ENCODE results near the gene RFT1.
"Not testable (repeated sequence)": the region's sequence is repeated elsewhere in the genome, so short reads cannot be mapped to it uniquely, and the experiment has no call there.

RFT1 gene

GRCh38 chr3:53162672-53163443 lies 32.6 kb upstream of the RFT1 start:
- FAIRE-seq, result no peak

- no peak for FAIRE-seq
These were observed 31.8 kb upstream of the RFT1 start for GRCh38 chr3:53161820-53162671.

DNA sequence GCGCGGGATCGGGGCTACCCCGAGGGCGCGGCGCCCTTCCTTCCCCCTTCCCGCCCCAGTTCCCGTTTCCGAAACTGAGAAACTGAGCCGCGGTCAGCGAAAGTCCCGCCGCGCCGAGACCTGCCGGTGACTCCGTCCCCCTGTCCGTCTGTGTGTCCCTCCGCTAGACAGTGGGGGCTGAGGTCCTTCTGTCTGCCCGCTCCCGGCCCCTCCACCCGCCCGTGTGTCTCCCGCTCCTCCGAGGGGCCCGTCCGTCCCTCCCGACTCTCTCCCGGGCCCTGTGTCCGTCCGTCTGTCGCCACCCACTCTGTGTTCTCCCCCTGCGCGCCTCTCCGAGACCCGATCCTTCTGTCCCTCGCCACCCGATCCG lies 31.2 kb upstream of the RFT1 start:
- no peak for FAIRE-seq

DNA sequence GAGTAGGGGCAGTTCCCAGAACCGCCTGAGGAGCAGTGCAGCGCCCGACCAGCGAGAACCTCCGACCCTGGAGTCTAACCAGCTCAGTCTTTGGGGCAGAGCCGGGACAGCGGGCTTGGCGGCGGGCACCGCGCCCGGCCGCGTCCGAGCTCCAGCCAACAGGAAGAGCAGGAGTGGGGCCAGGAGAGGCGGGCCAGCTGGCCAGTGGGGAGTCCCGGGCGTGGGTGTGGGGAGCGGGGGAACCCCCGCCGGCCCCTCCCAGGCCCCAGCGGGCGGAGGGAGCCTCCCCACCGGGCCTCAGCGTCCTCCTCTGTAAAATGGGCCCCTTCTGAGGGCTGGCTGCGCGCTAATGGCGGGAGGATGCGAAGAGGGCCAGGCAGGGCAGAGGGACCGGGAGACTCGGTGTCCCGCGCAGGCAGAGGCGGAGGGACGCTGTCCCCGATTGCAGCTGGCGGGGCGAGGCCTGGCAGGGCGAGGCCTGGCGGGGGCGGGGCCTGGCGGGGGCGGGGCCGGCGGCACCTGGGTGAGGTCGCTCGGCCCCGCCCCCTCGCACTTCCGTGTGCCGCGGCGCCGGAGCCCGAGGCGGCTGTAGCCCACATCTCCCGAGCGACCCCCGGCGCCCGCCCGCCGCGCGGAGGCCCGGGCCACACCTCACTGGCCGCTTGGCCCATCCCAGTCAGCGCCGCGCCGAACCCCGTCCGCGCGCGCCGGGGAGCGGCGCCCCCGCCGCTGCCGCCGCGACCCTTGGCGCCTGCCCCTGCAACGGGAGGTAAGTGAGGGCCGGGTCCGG lies 30.6 kb upstream of the RFT1 start, which contains the start of gene PRKCD:
Gene PRKCD (plus strand): TSS at position 550 of the 790 bp plus-strand sequence. CDS start 17,214 bp downstream, outside the sequence.
- FAIRE-seq, result no peak

DNA sequence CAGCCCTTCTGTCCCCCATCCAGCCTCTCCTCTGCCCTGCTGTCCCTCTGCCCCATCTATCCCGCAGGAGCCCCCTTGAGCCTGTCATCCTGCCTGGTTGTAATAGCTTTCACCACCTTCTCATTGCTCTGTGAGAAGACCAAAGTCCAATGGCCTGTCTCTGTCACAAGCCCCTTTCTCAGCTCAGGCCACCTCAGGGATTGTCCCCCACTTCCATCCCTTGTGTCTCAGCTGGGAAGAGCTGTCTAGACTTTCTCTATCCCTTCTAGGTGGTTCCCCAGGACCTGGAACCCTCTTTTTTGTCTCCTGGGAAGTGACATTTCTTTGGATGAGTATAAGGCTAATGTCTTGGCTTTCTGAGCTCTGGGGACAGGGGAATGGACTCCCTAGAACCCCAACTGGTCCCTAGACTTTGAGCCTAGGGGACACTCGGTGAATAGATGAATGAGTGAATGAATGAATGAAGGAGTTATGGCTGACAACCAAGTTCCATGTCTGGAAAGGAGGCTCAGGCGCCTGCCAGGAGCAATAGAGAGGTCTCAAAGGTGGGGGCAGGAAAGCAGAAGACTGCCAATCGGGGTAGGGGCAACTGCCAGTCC lies 29.9 kb upstream of the RFT1 start:
- FAIRE-seq, result no peak

DNA sequence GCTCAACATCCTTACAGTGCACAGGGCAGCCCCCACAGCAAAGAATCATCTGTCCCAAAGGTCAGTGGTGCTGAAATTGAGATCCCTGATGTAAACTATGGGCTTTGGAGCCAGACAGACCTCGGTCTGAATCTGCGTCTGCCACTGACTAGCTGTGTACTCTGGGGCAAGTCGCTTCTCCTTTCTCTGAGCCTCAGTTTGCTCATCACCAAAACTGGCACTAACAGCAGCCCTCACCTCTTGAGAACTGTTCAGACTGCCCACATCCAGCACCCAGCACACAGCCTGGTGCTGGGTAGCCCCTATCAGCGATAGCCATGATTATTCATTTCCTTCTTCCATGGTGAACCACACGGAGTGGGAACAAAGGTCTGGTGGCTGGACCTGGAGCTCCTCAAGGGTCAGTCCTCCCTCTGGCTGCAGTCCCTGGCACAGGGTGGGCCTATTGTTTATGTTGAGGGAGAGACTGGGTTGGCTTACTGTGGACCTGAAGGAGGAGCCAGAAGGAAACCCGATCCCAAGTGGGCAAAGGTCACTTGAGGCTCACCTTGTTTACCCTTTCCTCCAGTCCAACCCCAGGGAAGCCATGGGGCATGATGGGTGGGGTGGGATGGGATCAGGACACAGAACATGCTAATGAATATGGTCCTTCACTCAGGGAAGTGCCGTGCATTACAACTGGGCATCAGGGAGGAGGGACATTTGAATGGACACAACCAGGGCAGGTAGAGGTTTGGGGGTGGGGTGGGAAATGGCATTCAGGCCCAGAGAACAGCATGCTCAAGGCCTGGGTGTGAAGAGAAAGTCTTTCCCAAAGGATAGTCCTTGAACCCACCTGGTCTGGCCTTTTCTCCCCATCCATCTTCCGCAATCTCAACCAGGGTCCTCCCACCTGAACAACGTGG lies 29.2 kb upstream of the RFT1 start:
- no peak for FAIRE-seq

DNA sequence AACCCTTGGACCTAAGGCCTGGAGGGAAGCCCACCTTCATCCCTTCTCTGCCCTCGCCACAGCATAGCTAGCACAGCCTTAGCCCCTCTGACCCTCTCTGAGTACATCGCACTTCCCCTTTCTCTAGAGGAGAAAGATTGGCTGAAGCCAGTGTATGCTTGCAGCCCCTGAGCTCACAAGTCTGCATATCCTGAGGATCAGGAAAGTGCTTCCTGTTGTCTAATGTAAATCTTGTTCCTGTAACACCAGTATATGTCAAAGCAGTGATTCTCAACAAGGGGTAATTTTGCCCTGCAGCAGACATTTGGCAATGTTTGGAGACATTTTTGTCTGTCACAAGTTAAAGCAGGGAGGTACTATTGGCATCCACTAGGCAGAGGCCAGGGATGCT lies 28.5 kb upstream of the RFT1 start:
- FAIRE-seq, result no peak

DNA sequence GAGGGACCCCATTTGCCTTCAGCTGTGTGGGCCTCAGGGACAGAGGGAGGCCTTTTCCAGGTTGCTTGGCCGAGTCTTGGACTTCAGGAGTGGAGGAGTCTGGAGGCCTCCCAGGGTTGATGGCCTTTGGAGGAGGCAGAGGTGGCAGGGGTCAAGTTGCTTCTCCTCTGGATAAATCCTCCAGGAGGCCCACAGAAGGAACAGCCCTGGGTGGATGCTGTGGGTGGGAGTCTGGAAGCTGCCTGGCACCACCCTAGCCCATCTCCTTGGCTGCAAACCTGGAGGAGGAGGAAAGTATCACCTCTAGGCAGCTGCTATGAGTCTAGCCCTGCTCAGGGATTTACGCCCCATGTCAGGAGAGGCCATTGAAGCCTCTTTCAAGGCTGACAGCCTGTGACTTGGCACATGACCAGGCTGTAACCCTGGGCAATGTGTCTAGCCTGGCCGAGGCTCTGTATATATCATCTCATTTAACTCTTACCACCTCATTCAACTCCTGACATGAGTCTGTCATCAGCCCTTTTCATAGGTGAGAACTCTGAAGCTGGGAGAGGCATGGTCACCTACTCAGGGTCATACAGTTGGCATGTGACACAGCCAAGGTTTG lies 27.8 kb upstream of the RFT1 start:
- FAIRE-seq, result no peak

GRCh38 chr3:53156368-53156834 lies 26.2 kb upstream of the RFT1 start:
- no peak for FAIRE-seq

- no peak for FAIRE-seq
These were observed 25.5 kb upstream of the RFT1 start for GRCh38 chr3:53155760-53156159.

DNA sequence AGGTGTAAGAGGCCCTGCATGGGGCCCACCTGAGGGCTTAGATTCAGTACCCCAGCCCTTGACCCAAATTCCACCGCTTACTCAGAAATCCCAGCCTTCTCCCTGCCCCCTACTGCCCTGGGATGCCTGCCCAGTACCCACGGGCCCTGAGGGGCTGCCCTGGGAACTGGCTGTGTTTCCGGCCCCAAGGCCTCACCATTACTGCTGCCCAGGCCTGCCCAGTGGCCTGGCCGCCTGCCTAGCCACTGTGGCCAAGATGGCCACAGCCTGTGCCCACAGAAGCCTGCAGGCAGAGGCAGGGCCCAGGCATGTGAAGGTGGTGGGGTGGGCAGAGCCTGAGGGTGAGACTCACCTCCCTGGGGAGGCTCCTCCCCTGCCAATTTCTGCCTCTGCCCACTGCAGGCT lies 24.6 kb upstream of the RFT1 start:
- no peak for FAIRE-seq

DNA sequence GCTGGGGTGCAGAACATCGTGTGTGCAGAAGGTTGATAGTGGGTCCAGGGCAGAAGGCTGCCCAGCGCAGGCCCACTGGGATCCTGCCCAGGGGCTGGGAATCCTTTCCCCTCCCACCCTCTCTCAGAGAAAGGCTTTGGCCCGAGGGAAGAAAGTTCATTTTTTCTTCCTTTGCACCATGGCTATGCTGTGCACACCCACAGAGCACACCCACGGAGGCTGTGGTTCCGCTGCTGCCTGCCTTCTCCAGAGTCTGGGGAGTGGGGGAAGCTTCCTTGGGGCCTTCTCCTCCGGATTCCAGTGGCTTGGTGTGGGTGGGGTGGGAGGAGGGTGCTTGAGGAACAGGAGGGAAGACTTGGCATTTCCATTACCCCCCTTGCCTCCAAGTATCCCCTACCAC lies 23.7 kb upstream of the RFT1 start:
- no peak for FAIRE-seq

DNA sequence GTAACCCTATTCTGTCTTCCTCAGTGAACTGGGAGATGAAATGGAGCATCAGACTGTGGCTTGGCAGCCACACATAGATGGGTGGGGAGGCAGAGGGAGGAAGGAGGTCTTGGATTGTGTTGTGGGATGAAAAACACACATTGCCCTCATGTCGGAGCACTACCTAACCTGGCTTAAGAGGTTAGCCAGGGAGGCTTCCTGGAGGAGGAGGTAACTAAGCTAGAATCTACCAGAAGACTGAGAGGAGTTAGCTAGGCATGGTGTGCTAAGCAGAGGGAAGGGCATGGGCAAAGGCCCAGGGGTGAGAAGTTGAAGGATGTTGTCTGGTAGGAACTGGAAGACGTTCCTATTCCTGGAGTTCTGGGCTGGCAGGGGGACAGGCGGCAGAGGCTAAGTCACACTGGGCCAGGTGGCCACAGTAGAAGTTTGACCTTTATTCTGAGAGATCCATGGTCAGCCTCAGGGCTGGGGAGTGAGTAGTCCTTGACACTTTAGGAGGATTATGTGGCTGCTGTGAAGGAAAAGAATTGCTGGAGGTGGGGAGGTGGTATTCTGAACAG lies 23.1 kb upstream of the RFT1 start:
- FAIRE-seq, result no peak

DNA sequence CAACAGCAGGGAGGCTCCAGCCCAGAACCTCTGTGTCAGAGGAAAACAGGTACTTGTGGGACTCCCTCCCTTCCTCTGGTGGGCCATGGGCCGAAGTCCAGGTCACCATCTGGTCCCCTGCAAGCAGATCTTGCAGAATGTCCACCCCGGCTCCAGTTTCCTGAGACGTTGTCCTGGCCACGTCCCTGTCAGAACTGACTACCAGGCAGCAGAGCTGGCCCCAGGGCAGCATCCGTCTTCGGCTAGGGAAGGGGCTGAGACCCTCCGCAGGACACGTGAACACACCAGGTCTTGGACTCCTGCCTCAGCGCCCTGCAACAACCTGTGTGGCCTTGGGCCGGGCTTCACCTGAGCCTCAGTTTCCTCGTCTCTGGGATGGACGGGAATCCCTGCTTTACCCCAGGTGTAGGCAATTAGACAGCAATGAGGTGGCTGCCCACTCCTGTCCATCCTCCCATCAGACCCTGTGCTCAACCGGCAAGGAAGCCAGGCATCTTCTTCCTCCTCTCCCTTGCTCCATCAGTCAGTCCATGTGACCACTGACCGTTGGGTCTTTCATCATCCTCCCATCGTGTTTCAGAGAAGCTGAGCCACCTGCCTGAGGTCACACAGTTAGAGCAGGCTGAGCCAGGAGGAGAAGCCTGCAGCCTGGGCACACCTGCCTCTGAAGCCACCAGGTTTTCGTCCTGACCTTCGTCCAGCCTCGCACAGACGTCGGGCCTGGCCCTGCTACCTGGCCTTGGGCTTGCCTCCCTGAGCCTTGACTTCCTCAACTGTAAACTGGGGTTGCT lies 21.8 kb upstream of the RFT1 start:
- FAIRE-seq, result no peak

- no peak for FAIRE-seq
These were observed 21.2 kb upstream of the RFT1 start for GRCh38 chr3:53151465-53151864.

DNA sequence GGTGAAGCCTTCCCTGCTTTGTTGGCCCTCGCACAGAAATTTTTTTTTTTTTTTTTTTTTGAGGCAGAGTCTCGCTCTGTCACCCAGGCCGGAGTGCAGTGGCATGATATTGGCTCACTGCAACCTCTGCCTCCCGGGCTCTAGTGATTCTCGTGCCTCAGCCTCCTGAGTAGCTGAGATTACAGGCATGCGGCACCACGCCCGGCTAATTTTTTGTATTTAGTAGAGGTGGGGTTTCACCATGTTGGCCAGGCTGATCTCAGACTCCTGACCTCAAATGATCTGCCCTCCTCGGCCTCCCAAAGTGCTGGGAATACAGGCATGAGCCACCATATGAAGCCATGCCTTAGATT lies 20.8 kb upstream of the RFT1 start:
- not testable (repeated sequence) for FAIRE-seq

DNA sequence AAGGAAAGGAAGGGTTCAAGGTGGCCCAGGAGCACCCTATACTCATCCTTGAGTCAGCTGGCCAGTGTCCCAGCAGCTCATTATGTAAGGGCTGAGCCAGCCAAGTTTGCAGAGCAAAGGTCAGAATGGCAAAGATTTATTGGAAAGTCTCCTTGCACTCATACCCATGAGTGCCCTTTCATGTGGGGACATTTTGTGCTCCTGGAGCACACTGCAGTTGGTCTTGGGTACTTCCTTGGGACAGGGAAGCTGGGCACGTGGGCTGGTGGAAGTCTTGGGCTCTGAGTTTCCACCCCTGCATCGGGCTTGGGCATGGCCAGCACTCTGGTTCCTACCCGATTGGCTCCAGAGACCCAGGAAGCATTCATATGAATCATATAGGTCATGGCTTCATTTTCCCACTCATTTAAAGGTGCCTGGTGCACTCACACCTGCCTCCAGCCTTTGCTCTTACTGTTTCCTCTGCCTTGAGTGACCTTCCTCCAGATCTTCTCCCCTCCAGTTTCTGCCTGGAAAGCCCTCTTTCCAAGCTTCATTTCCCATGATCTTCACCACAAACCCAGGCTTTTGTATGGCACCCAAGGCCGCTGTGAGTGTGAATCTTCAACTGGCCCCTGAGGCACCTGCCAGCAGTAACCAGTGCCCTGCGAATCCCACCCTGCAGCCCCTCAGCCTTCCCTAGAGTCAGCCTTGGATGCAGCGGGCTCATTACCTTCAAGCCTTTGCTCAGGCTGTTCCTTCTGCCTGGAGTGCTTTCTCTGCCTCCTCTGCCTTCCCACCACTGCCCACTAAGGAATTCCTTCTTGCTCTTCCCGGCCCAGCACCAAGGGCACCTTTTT lies 20.2 kb upstream of the RFT1 start:
- no peak for FAIRE-seq

- no peak for FAIRE-seq
These were observed 19.5 kb upstream of the RFT1 start for GRCh38 chr3:53149699-53150098.

DNA sequence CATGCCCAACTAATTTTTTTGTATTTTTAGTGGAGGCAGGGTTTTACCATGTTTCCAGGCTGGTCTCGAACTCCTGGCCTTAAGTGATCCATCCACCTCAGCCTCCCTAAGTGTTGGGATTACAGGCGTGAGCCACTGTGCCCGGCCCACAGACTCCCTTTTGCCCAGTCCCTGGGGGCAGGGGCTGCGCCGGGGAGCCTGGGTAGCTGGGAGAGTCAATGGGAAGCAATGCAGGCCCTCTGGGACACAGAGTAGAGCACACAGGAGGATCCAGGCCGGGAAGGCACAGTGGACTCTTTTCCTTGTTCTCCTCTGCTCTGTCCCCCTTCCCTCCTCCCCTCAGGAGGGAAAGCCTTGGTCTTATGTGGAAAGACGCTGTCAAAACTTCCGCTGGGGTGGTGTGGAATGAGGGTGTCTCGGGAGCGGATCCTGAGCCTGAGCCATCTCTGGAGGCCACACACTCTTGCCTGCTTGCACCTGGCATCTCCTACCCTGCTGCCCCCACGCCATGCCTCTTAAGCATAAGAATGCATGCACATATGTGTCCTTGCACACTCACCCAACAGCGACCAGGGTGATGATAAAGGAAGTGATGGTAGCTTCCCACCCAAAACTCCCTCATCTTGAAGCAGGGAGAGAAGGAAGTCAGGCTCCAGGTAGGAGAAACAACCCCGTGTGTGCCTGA lies 18.9 kb upstream of the RFT1 start:
- FAIRE-seq, result no peak

Measured in islet of Langerhans (tissue), 1 donor.